ENCODE data around the gene THEMIS. TPM values are rescaled to one million over a fixed set of nuclear protein-coding genes. Genes with fewer than 3 reads are reported as not detected.

The THEMIS gene
- total RNA-seq, 4 donors from 2014 or later, result 0.68 to 1.8 (median 1.4) TPM

DNA sequence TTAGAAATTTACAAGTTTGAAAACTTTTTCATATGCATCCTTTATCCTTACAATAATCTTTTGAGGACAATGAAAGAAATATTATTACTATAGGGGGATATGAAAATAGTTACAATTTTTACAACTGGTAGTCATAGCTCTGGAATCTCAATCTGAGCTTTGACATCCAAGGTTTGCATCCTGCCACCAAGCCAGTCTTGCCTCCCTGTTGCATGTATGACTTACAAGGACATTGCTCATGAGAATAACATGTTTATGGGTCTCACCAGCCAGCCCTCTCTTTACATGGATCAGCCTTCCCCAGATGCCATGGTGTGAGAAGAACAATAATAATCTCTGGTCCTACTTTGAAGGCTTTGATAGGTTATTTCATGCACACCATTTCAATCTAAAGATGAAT lies 67.5 kb downstream of the THEMIS start:
- Histone ChIP-seq H3K4me3 (replicated peaks in 1 of 3) (no peak overlapping the region), H3K9me3 (no peaks in the 10 kb centered on the region), H3K27me3 (no peaks in the 10 kb centered on the region), H3K27ac (no peak overlapping the region), H3K4me1 (no peaks in the 10 kb centered on the region), H3K36me3 (no peaks in the 10 kb centered on the region)
- intact Hi-C loops (cut with DNase I), result no loop called here
- no peak for TF ChIP-seq POLR2A (IDR thresholded peaks at IDR 0.05)
- TF ChIP-seq, protein P1, sequence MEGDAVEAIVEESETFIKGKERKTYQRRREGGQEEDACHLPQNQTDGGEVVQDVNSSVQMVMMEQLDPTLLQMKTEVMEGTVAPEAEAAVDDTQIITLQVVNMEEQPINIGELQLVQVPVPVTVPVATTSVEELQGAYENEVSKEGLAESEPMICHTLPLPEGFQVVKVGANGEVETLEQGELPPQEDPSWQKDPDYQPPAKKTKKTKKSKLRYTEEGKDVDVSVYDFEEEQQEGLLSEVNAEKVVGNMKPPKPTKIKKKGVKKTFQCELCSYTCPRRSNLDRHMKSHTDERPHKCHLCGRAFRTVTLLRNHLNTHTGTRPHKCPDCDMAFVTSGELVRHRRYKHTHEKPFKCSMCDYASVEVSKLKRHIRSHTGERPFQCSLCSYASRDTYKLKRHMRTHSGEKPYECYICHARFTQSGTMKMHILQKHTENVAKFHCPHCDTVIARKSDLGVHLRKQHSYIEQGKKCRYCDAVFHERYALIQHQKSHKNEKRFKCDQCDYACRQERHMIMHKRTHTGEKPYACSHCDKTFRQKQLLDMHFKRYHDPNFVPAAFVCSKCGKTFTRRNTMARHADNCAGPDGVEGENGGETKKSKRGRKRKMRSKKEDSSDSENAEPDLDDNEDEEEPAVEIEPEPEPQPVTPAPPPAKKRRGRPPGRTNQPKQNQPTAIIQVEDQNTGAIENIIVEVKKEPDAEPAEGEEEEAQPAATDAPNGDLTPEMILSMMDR (IDR thresholded peaks at IDR 0.05), result no peak
- no peak for DNase-seq

DNA sequence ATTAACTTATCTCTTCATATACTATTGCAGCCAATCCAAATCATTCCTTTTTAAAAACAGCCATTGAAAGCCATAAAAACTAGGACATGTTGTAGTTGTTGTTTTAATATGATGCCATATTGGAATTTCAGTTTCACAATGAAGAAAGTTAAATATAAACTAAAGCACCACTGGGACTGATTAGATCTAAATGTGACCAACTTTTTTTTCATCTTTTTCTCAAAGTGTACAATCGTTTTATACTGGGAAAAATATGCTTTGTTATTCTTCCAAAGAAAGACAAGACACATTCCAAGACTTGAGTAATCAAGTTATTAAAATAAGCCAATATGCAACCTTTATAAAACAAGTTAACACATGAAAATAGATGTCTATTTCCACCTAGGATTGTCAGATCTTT lies 68.5 kb downstream of the THEMIS start:
- Histone ChIP-seq H3K36me3 (no peaks in the 10 kb centered on the region), H3K27ac (no peak overlapping the region), H3K4me3 (replicated peaks in 1 of 3) (no peak overlapping the region), H3K4me1 (no peaks in the 10 kb centered on the region), H3K27me3 (no peaks in the 10 kb centered on the region), H3K9me3 (no peaks in the 10 kb centered on the region)
- DNase-seq, result no peak
- WGBS, 2 donors, result 45 to 51% methylated on average over 1 of the region's 1 CpG
- no peak for TF ChIP-seq POLR2A (IDR thresholded peaks at IDR 0.05)
- TF ChIP-seq, protein P1 (IDR thresholded peaks at IDR 0.05), result no peak
- intact Hi-C loops (cut with DNase I), result no loop called here

- no peak overlapping the region for H3K27ac ChIP-seq
- WGBS, 2 donors, result 63 to 90% methylated on average over 3 of the region's 3 CpGs
- no peak for DNase-seq
- H3K27me3 ChIP-seq, result no peaks in the 10 kb centered on the region
- TF ChIP-seq, protein P1 (IDR thresholded peaks at IDR 0.05), result no peak
- no peak for TF ChIP-seq POLR2A (IDR thresholded peaks at IDR 0.05)
- intact Hi-C loops (cut with DNase I), result no loop called here
- no peaks in the 10 kb centered on the region for H3K36me3 ChIP-seq
- H3K9me3 ChIP-seq, result no peaks in the 10 kb centered on the region
- H3K4me3 ChIP-seq (replicated peaks in 1 of 3), result no peak overlapping the region
- no peaks in the 10 kb centered on the region for H3K4me1 ChIP-seq
Measured at GRCh38 chr6:127824061-127824460, 76.8 kb downstream of the THEMIS start.

- no peaks in the 10 kb centered on the region for H3K9me3 ChIP-seq
- no peaks in the 10 kb centered on the region for H3K4me1 ChIP-seq
- no peak overlapping the region for H3K27ac ChIP-seq
- H3K27me3 ChIP-seq, result no peaks in the 10 kb centered on the region
- no peak for DNase-seq
- H3K36me3 ChIP-seq, result no peaks in the 10 kb centered on the region
- intact Hi-C loops (cut with DNase I), result no loop called here
- TF ChIP-seq POLR2A (IDR thresholded peaks at IDR 0.05), result no peak
- TF ChIP-seq, protein P1 (IDR thresholded peaks at IDR 0.05), result no peak
- H3K4me3 ChIP-seq (replicated peaks in 1 of 3), result no peak overlapping the region
Measured at GRCh38 chr6:127821431-127821830, 79.4 kb downstream of the THEMIS start.

DNA sequence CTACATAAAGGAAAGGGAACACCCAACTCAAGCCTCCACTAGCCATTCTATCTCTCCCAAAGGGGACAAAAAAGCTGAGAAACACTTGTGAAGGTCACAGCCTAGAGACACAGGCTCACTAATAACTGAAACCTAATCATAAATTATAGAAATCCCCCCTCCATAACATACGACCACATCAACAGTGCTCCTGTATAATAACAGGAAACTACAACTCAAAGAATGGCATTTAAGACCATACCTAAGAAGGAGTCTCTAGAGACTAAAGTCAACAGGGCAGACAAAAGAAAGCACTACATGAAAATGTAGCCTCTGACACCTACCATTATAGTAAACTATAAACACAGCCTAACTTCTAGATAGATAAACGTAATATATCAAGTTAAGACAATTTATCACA lies 82.7 kb downstream of the THEMIS start:
- Histone ChIP-seq H3K27ac (no peak overlapping the region), H3K9me3 (no peaks in the 10 kb centered on the region), H3K4me1 (no peaks in the 10 kb centered on the region), H3K36me3 (no peaks in the 10 kb centered on the region), H3K27me3 (no peaks in the 10 kb centered on the region), H3K4me3 (replicated peaks in 1 of 3) (no peak overlapping the region)
- no peak for TF ChIP-seq POLR2A (IDR thresholded peaks at IDR 0.05)
- TF ChIP-seq, protein P1 (IDR thresholded peaks at IDR 0.05), result no peak
- 20 to 24% methylated on average over 2 of the region's 2 CpGs for WGBS, 2 donors
- DNase-seq, result no peak
- intact Hi-C loops (cut with DNase I), result no loop called here
